Astrocyte (in vitro differentiated cells and primary cell): ENCODE data around the gene CCDC80. TPM values are rescaled to one million over a fixed set of nuclear protein-coding genes. Genes with fewer than 3 reads are reported as not detected.

Experiments
- DNase-seq: peaks from one replicate; pipeline ENCODE4 v3.0.0-alpha.2; 2010; ENCODE audit warnings: low read depth
- FAIRE-seq: peaks from 2 replicates; lab custom pipeline; 2011; peaks lifted over from hg19 to GRCh38; lab: Jason Lieb, UNC
- H2AFZ ChIP-seq: 2 replicates; pipeline ENCODE4 v1.6.0; 2012; ENCODE audit warnings: low read depth, low read length, inconsistent platforms
- H3K27ac ChIP-seq: 2 replicates; pipeline ENCODE4 v1.5.1; 2011; ENCODE audit warnings: low read depth, low read length, inconsistent platforms
- H3K27me3 ChIP-seq: 2 replicates; pipeline ENCODE4 v1.6.0; 2011; ENCODE audit warnings: low read length, inconsistent platforms; ENCODE audit not compliant: insufficient read depth
- H3K36me3 ChIP-seq: 2 replicates; pipeline ENCODE4 v1.5.1; 2011; ENCODE audit warnings: low read length, inconsistent platforms; ENCODE audit not compliant: insufficient read depth
- H3K4me1 ChIP-seq: 2 replicates; pipeline ENCODE4 v1.5.1; 2011; ENCODE audit warnings: low read length, inconsistent platforms; ENCODE audit not compliant: insufficient read depth
- H3K4me2 ChIP-seq: 2 replicates; pipeline ENCODE4 v1.6.0; 2012; ENCODE audit warnings: low read length, inconsistent platforms
- H3K4me3 ChIP-seq: 2 replicates; pipeline ENCODE4 v1.5.1; 2011; ENCODE audit warnings: low read depth, mild to moderate bottlenecking, low read length, inconsistent platforms; ENCODE audit not compliant: insufficient read depth
- H3K79me2 ChIP-seq: 2 replicates; pipeline ENCODE4 v1.6.0; 2012; ENCODE audit warnings: mild to moderate bottlenecking, low read length, inconsistent platforms; ENCODE audit not compliant: insufficient read depth
- H3K9ac ChIP-seq: 2 replicates; pipeline ENCODE4 v1.6.0; 2012; ENCODE audit warnings: mild to moderate bottlenecking, low read length, inconsistent platforms
- H3K9me3 ChIP-seq: 2 replicates; pipeline ENCODE4 v1.5.1; 2012; ENCODE audit warnings: low read depth, mild to moderate bottlenecking, low read length, inconsistent platforms; ENCODE audit not compliant: insufficient read depth
- H4K20me1 ChIP-seq: 2 replicates; pipeline ENCODE4 v1.6.0; 2012; ENCODE audit warnings: low read length, inconsistent platforms; ENCODE audit not compliant: insufficient read depth
- H3K27ac Mint-ChIP-seq: one replicate; pipeline ENCODE4 v1.8.0; 2021; ENCODE audit warnings: mild to moderate bottlenecking, mixed read lengths; ENCODE audit not compliant: unreplicated experiment
- H3K27me3 Mint-ChIP-seq: one replicate; pipeline ENCODE4 v1.8.0; 2021; ENCODE audit warnings: low read depth, mixed read lengths; ENCODE audit not compliant: unreplicated experiment
- H3K36me3 Mint-ChIP-seq: one replicate; pipeline ENCODE4 v1.8.0; 2021; ENCODE audit warnings: low read depth, mixed read lengths; ENCODE audit not compliant: unreplicated experiment
- H3K4me1 Mint-ChIP-seq: one replicate; pipeline ENCODE4 v1.8.0; 2021; ENCODE audit warnings: low read depth, mixed read lengths; ENCODE audit not compliant: unreplicated experiment
- H3K4me3 Mint-ChIP-seq: one replicate; pipeline ENCODE4 v1.8.0; 2021; ENCODE audit warnings: mild to moderate bottlenecking, moderate library complexity, mixed read lengths; ENCODE audit not compliant: unreplicated experiment
- H3K9me3 Mint-ChIP-seq: one replicate; pipeline ENCODE4 v1.8.0; 2021; ENCODE audit warnings: mild to moderate bottlenecking, mixed read lengths; ENCODE audit not compliant: unreplicated experiment
- CTCF ChIP-seq: IDR thresholded peaks from 2 replicates; pipeline ENCODE4 v1.5.1; 2011; ENCODE audit warnings: low read depth, mild to moderate bottlenecking, inconsistent platforms, low read length, moderate library complexity; ENCODE audit not compliant: insufficient read depth
- EZH2 ChIP-seq: IDR thresholded peaks from 2 replicates; pipeline ENCODE4 v1.6.1; 2012; ENCODE audit warnings: mild to moderate bottlenecking, low read length, inconsistent platforms; ENCODE audit not compliant: insufficient read depth
- total RNA-seq: library from RNA; stranded (reverse); gene quantifications from 2 replicates; pipeline ENCODE4 v1.2.1, GENCODE V29; 2021

CCDC80 gene
- total RNA-seq, 1 donor from 2014 or later: 272 TPM

- H3K9ac ChIP-seq: peak overlapping the region; percentile 51
- no peaks in the 10 kb centered on the region for H3K9me3 ChIP-seq
- H3K36me3 ChIP-seq: no peaks in the 10 kb centered on the region
- DNase-seq (no peak), FAIRE-seq (no peak)
- H4K20me1 ChIP-seq: no peaks in the 10 kb centered on the region
- Mint-ChIP-seq H3K9me3 (no peaks in the 10 kb centered on the region), H3K27ac (peak overlapping the region; percentile 86), H3K4me1 (peaks cover 43% of the 10 kb centered on the region), H3K4me3 (no peak overlapping the region), H3K27me3 (no peaks in the 10 kb centered on the region), H3K36me3 (peaks cover 1% of the 10 kb centered on the region)
- no peak for TF ChIP-seq EZH2
- no peak for TF ChIP-seq CTCF
- H3K4me1 ChIP-seq: peaks cover 51% of the 10 kb centered on the region
- no peak overlapping the region for H2AFZ ChIP-seq
- peak overlapping the region; percentile 68 for H3K4me2 ChIP-seq
- H3K27ac ChIP-seq: no peak overlapping the region
- H3K79me2 ChIP-seq: peaks cover 18% of the 10 kb centered on the region
- H3K27me3 ChIP-seq: no peaks in the 10 kb centered on the region
- H3K4me3 ChIP-seq: no peak overlapping the region
Observed at GRCh38 chr3:112643621-112644240, 2.8 kb upstream of the CCDC80 start.

GRCh38 chr3:112642912-112643506, 2.1 kb upstream of the CCDC80 start:
- H3K36me3 Mint-ChIP-seq: no peaks in the 10 kb centered on the region
- H3K36me3 ChIP-seq: no peaks in the 10 kb centered on the region
- H3K9ac ChIP-seq: peak overlapping the region; percentile 96

More at GRCh38 chr3:112642912-112643506, 2.1 kb upstream of the CCDC80 start:
- H3K27ac ChIP-seq: peak overlapping the region; percentile 37
- H3K27me3 ChIP-seq: no peaks in the 10 kb centered on the region
- Mint-ChIP-seq H3K9me3 (no peaks in the 10 kb centered on the region), H3K4me1 (peaks cover 40% of the 10 kb centered on the region), H3K4me3 (no peak overlapping the region), H3K27ac (peak overlapping the region; percentile 86), H3K27me3 (no peaks in the 10 kb centered on the region)
- FAIRE-seq (peak; percentile 49), DNase-seq (peak; percentile 78)
- no peaks in the 10 kb centered on the region for H3K9me3 ChIP-seq
- H3K79me2 ChIP-seq: peaks cover 25% of the 10 kb centered on the region
- no peak for TF ChIP-seq EZH2
- peak; percentile 89 for TF ChIP-seq CTCF
- no peak overlapping the region for H2AFZ ChIP-seq
- H3K4me3 ChIP-seq: no peak overlapping the region
- H4K20me1 ChIP-seq: no peaks in the 10 kb centered on the region
- peaks cover 56% of the 10 kb centered on the region for H3K4me1 ChIP-seq
- peak overlapping the region; percentile 68 for H3K4me2 ChIP-seq
